HepG2 (cell line): ENCODE measurements around the gene PLD1. TPM values are rescaled to one million over a fixed set of nuclear protein-coding genes. Genes with fewer than 3 reads are reported as not detected.
A peak's percentile ranks its signal among the peaks of the same experiment; 100 is the strongest.

Experiments
- AFF4 ChIP-seq: sonication (generic); formaldehyde crosslinking; IDR thresholded peaks from 2 replicates; pipeline ENCODE4 v1.4.0; 2020; ENCODE audit warnings: missing genetic modification reagents
- HES4 ChIP-seq: sonication (generic); formaldehyde crosslinking; IDR thresholded peaks from 2 replicates; pipeline ENCODE4 v1.9.0; 2021; ENCODE audit warnings: mild to moderate bottlenecking, missing genetic modification reagents, borderline replicate concordance
- NFYC ChIP-seq: IDR thresholded peaks from 2 replicates; pipeline ENCODE4 v1.6.1; 2016; ENCODE audit warnings: missing genetic modification reagents, missing compliant biosample characterization
- RBFOX2 ChIP-seq: fragments of 200-400 bp; formaldehyde crosslinking; IDR thresholded peaks from 2 replicates; pipeline ENCODE4 v1.6.1; 2017; ENCODE audit warnings: low read depth, mild to moderate bottlenecking, low read length
- SRSF9 ChIP-seq: fragments of 200-400 bp; formaldehyde crosslinking; IDR thresholded peaks from 2 replicates; pipeline ENCODE4 v1.6.1; 2018; ENCODE audit warnings: borderline replicate concordance, mild to moderate bottlenecking, low read depth, low read length; ENCODE audit not compliant: insufficient read depth, poor library complexity, severe bottlenecking
- TBX2 ChIP-seq: sonication (generic); formaldehyde crosslinking; IDR thresholded peaks from 2 replicates; pipeline ENCODE4 v1.5.0; 2020; ENCODE audit warnings: missing genetic modification reagents, mild to moderate bottlenecking, borderline replicate concordance
- TRIM24 ChIP-seq: sonication (generic); formaldehyde crosslinking; IDR thresholded peaks from 2 replicates; pipeline ENCODE4 v1.8.0; 2022; ENCODE audit warnings: mild to moderate bottlenecking, missing genetic modification reagents
- ZNF142 ChIP-seq: sonication (generic); formaldehyde crosslinking; IDR thresholded peaks from 2 replicates; pipeline ENCODE4 v1.4.0; 2020; ENCODE audit warnings: missing genetic modification reagents
- ZNF260 ChIP-seq: sonication (generic); formaldehyde crosslinking; IDR thresholded peaks from 2 replicates; pipeline ENCODE4 v1.4.0; 2020; ENCODE audit warnings: missing genetic modification reagents, low read depth, mild to moderate bottlenecking, borderline replicate concordance
- ZNF329 ChIP-seq: sonication (generic); formaldehyde crosslinking; IDR thresholded peaks from 2 replicates; pipeline ENCODE4 v1.9.0; 2021; ENCODE audit warnings: low read depth, mild to moderate bottlenecking, missing genetic modification reagents
- ZNF34 ChIP-seq: sonication (generic); formaldehyde crosslinking; IDR thresholded peaks from 2 replicates; pipeline ENCODE4 v1.4.0; 2020; ENCODE audit warnings: mild to moderate bottlenecking, missing genetic modification reagents, borderline replicate concordance
- ZNF343 ChIP-seq: sonication (generic); formaldehyde crosslinking; IDR thresholded peaks from 2 replicates; pipeline ENCODE4 v1.4.0; 2020; ENCODE audit warnings: mild to moderate bottlenecking, missing genetic modification reagents
- ZNF451 ChIP-seq: sonication (generic); formaldehyde crosslinking; IDR thresholded peaks from 2 replicates; pipeline ENCODE4 v1.5.0; 2020; ENCODE audit warnings: mild to moderate bottlenecking, missing genetic modification reagents
- ZNF83 ChIP-seq: sonication (generic); formaldehyde crosslinking; IDR thresholded peaks from 2 replicates; pipeline ENCODE4 v1.4.0; 2020; ENCODE audit warnings: missing genetic modification reagents, mild to moderate bottlenecking, borderline replicate concordance
- polyA plus RNA-seq, 8 experiments: library from polyadenylated mRNA; depleted of rRNA in 3 of 8; stranded (reverse) in 7 of 8; unstranded in 1 of 8; fragments of >200 nt; fragmentation: Illumina TruSeq in 4 of 8; extraction: Trizol in 4 of 8; gene quantifications; 2 replicates each; pipeline versions ENCODE4 v1.2.1 to v1.2.3, GENCODE V29; 2011 to 2016; ENCODE audit warnings: low read depth in 4 of 8, missing spikeins in 1 of 8, mixed read lengths in 1 of 8; ENCODE audit not compliant: insufficient read depth in 1 of 8
- total RNA-seq, 5 experiments: library from RNA; depleted of rRNA; stranded (reverse); fragments of >200 nt; fragmentation: Illumina TruSeq; extraction: Trizol; gene quantifications; 2 replicates each; pipeline ENCODE4 v1.2.3, GENCODE V29; 2016; ENCODE audit warnings: low read depth in 1 of 5
- TF ChIP-seq, protein P1 (sequence below): sonication (generic); formaldehyde crosslinking; IDR thresholded peaks from 2 replicates; pipeline ENCODE4 v1.5.0; 2020; ENCODE audit warnings: missing genetic modification reagents, mild to moderate bottlenecking, borderline replicate concordance

Gene PLD1
- total and polyA plus RNA-seq, 2 of the 13 experiments (the other 11 are each of a cell fraction or from before 2014, with no cell fraction given) = 27.1 to 59.4 TPM

GRCh38 chr3:171840811-171841619 is 30.7 kb upstream of the PLD1 start (continued):
- TF ChIP-seq TRIM24 (CRISPR knock-in tag) (no peak), ZNF343 (CRISPR knock-in tag) (no peak), NFYC (no peak), ZNF83 (CRISPR knock-in tag) (0 out of 2 replicates have a peak, but pooled peaks have one; percentile 32), ZNF142 (no peak), ZNF260 (CRISPR knock-in tag) (no peak), ZNF34 (CRISPR knock-in tag) (0 out of 2 replicates have a peak, but pooled peaks have one; percentile 66), AFF4 (CRISPR knock-in tag) (0 out of 2 replicates have a peak, but pooled peaks have one; percentile 45), ZNF329 (CRISPR knock-in tag) (0 out of 2 replicates have a peak, but pooled peaks have one; percentile 27), ZNF451 (no peak), HES4 (no peak), SRSF9 (no peak), TBX2 (peak; percentile 90), RBFOX2 (peak; percentile 82)
- TF ChIP-seq, protein P1, sequence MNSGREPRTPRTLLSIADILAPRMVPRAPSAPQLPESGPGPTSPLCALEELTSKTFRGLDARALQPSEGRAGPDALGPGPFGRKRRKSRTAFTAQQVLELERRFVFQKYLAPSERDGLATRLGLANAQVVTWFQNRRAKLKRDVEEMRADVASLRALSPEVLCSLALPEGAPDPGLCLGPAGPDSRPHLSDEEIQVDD (CRISPR knock-in tag) = no peak
